Measurements from ENCODE around the gene MYH10. TPM values are rescaled to one million over a fixed set of nuclear protein-coding genes. Genes with fewer than 3 reads are reported as not detected.

The MYH10 gene
- total and polyA plus RNA-seq, 2 experiments from 2014 or later = 75.6 to 87.8 TPM

DNA sequence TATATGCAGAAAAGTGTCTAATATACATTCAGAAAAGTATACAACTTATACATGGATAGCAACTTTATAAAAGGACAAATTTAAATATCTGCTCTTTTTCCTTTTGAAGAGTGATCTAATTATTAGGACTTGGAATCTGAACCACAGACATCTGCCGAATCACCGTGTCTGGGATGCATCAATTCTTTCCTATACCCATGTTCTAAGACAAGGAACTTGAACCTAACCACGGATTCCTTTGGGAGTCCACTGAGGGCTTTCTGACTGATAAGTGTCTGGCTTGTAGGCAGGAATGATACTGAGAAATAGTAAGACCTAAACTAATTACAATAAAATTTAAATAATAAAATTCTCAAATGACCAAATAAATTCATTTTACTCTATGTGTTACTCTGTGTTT, 140.7 kb downstream of the MYH10 start:
- Histone ChIP-seq H2AFZ (no peak overlapping the region), H3K79me2 (peaks cover 1% of the 10 kb centered on the region), H4K20me1 (ENCODE audit: insufficient read depth, poor library complexity, severe bottlenecking) (no peaks in the 10 kb centered on the region), H3K27me3 (no peaks in the 10 kb centered on the region), H3K9me3 (ENCODE audit: low read depth) (peaks cover 1% of the 10 kb centered on the region), H3K4me3 (no peak overlapping the region), H3K27ac (no peak overlapping the region), H3K4me2 (no peak overlapping the region), H3K36me3 (replicated peaks; ENCODE audit: insufficient read depth, low read depth) (peaks cover 5% of the 10 kb centered on the region), H3K4me1 (ENCODE audit: insufficient read depth) (no peaks in the 10 kb centered on the region), H3K9me2 (replicated peaks; ENCODE audit: insufficient read depth) (no peaks in the 10 kb centered on the region)
- 88% methylated on average over 3 of the region's 3 CpGs for WGBS (ENCODE audit: low lambda C conversion rate, missing lambda C conversion rate)
- TF ChIP-seq EZH2phosphoT487 (IDR thresholded peaks at IDR 0.05; ENCODE audit: low read depth, severe bottlenecking, unreplicated experiment) = no peak
- TF ChIP-seq EZH2 (IDR thresholded peaks at IDR 0.05; ENCODE audit: borderline replicate concordance) = no peak
- no peak for TF ChIP-seq CTCF (IDR thresholded peaks at IDR 0.05; ENCODE audit: poor library complexity)
- DNase-seq (ENCODE audit: low spot score) = no peak

- H3K27me3 ChIP-seq = no peaks in the 10 kb centered on the region
- no peak overlapping the region for H3K4me3 ChIP-seq
- DNase-seq (ENCODE audit: low spot score) = peak; percentile 71
- H4K20me1 ChIP-seq (ENCODE audit: insufficient read depth, poor library complexity, severe bottlenecking) = no peaks in the 10 kb centered on the region
- H3K27ac ChIP-seq = peak overlapping the region; percentile 70
- no peaks in the 10 kb centered on the region for H3K4me1 ChIP-seq (ENCODE audit: insufficient read depth)
- H3K36me3 ChIP-seq (replicated peaks; ENCODE audit: insufficient read depth, low read depth) = peaks cover 5% of the 10 kb centered on the region
- H3K4me2 ChIP-seq = no peak overlapping the region
- no peaks in the 10 kb centered on the region for H3K9me2 ChIP-seq (replicated peaks; ENCODE audit: insufficient read depth)
- peaks cover 3% of the 10 kb centered on the region for H3K79me2 ChIP-seq
- no peak for TF ChIP-seq EZH2phosphoT487 (IDR thresholded peaks at IDR 0.05; ENCODE audit: low read depth, severe bottlenecking, unreplicated experiment)
- TF ChIP-seq EZH2 (IDR thresholded peaks at IDR 0.05; ENCODE audit: borderline replicate concordance) = no peak
- no peak for TF ChIP-seq CTCF (IDR thresholded peaks at IDR 0.05; ENCODE audit: poor library complexity)
- 72% methylated on average over 4 of the region's 4 CpGs for WGBS (ENCODE audit: low lambda C conversion rate, missing lambda C conversion rate)
- peaks cover 7% of the 10 kb centered on the region for H3K9me3 ChIP-seq (ENCODE audit: low read depth)
- no peak overlapping the region for H2AFZ ChIP-seq
Measured at GRCh38 chr17:8488901-8489300, 141.6 kb downstream of the MYH10 start.

GRCh38 chr17:8488491-8488890, 142.0 kb downstream of the MYH10 start:
- WGBS (ENCODE audit: low lambda C conversion rate, missing lambda C conversion rate) = 97% methylated on average over 6 of the region's 6 CpGs
- H4K20me1 ChIP-seq (ENCODE audit: insufficient read depth, poor library complexity, severe bottlenecking) = no peaks in the 10 kb centered on the region
- H3K36me3 ChIP-seq (replicated peaks; ENCODE audit: insufficient read depth, low read depth) = peaks cover 5% of the 10 kb centered on the region
- H3K27me3 ChIP-seq = no peaks in the 10 kb centered on the region
- H3K27ac ChIP-seq = peak overlapping the region; percentile 32
- H3K9me3 ChIP-seq (ENCODE audit: low read depth) = peaks cover 7% of the 10 kb centered on the region
- TF ChIP-seq EZH2 (IDR thresholded peaks at IDR 0.05; ENCODE audit: borderline replicate concordance) (no peak), EZH2phosphoT487 (IDR thresholded peaks at IDR 0.05; ENCODE audit: low read depth, severe bottlenecking, unreplicated experiment) (no peak), CTCF (IDR thresholded peaks at IDR 0.05; ENCODE audit: poor library complexity) (no peak)
- DNase-seq (ENCODE audit: low spot score) = no peak
- no peak overlapping the region for H2AFZ ChIP-seq
- no peaks in the 10 kb centered on the region for H3K9me2 ChIP-seq (replicated peaks; ENCODE audit: insufficient read depth)
- H3K4me1 ChIP-seq (ENCODE audit: insufficient read depth) = no peaks in the 10 kb centered on the region
- no peak overlapping the region for H3K4me2 ChIP-seq
- no peak overlapping the region for H3K4me3 ChIP-seq
- peaks cover 3% of the 10 kb centered on the region for H3K79me2 ChIP-seq

- WGBS (ENCODE audit: low lambda C conversion rate, missing lambda C conversion rate) = 100% methylated on average over 5 of the region's 5 CpGs
- no peak for DNase-seq (ENCODE audit: low spot score)
- Histone ChIP-seq H3K4me1 (ENCODE audit: insufficient read depth) (no peaks in the 10 kb centered on the region), H3K27ac (no peak overlapping the region), H3K9me2 (replicated peaks; ENCODE audit: insufficient read depth) (no peaks in the 10 kb centered on the region), H2AFZ (no peak overlapping the region), H3K27me3 (no peaks in the 10 kb centered on the region), H3K79me2 (peaks cover 3% of the 10 kb centered on the region), H3K9me3 (ENCODE audit: low read depth) (peaks cover 7% of the 10 kb centered on the region), H4K20me1 (ENCODE audit: insufficient read depth, poor library complexity, severe bottlenecking) (no peaks in the 10 kb centered on the region), H3K4me2 (no peak overlapping the region), H3K4me3 (no peak overlapping the region), H3K36me3 (replicated peaks; ENCODE audit: insufficient read depth, low read depth) (peaks cover 9% of the 10 kb centered on the region)
- TF ChIP-seq CTCF (IDR thresholded peaks at IDR 0.05; ENCODE audit: poor library complexity) = no peak
- no peak for TF ChIP-seq EZH2 (IDR thresholded peaks at IDR 0.05; ENCODE audit: borderline replicate concordance)
- no peak for TF ChIP-seq EZH2phosphoT487 (IDR thresholded peaks at IDR 0.05; ENCODE audit: low read depth, severe bottlenecking, unreplicated experiment)
Measured at GRCh38 chr17:8487743-8488142, 142.8 kb downstream of the MYH10 start.
